ENCODE data around the gene HSD11B2. TPM values are rescaled to one million over a fixed set of nuclear protein-coding genes. Genes with fewer than 3 reads are reported as not detected.

The HSD11B2 gene
- not detected in 2 replicates for total RNA-seq

DNA sequence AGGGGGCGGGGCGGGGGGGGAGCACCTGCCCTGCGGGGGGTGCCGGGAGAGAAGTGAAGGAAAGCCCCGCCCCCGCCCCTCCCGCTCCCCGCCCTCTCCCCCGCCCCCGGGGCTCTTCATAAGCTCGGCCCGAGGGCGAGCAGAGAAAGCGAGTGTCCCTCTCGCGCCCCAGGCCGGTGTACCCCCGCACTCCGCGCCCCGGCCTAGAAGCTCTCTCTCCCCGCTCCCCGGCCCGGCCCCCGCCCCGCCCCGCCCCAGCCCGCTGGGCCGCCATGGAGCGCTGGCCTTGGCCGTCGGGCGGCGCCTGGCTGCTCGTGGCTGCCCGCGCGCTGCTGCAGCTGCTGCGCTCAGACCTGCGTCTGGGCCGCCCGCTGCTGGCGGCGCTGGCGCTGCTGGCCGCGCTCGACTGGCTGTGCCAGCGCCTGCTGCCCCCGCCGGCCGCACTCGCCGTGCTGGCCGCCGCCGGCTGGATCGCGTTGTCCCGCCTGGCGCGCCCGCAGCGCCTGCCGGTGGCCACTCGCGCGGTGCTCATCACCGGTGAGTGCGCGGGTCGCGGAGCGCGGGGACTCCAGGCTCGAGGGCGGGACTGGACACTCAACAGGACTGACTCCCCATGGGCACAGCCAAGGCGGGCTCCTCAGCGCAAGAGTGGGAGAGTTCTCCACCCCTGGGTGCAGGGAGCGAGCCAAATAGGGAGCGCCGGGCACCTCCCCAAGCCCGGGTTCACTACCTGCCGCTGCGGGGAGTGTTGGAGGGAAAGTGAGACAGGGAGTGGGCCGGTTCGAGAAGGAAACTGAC is at the start of gene HSD11B2:
Gene HSD11B2, plus strand, starts transcription at position 145 of the 798 bp plus-strand sequence. Its CDS starts 128 bp downstream, at position 273.

GRCh38 chr16:67393111-67393787 is 37.7 kb upstream of the HSD11B2 start, which contains the start of gene TPPP3:
TPPP3 (minus strand) TSS chr16:67393498; CDS start chr16:67391111, 2,387 bp downstream.

DNA sequence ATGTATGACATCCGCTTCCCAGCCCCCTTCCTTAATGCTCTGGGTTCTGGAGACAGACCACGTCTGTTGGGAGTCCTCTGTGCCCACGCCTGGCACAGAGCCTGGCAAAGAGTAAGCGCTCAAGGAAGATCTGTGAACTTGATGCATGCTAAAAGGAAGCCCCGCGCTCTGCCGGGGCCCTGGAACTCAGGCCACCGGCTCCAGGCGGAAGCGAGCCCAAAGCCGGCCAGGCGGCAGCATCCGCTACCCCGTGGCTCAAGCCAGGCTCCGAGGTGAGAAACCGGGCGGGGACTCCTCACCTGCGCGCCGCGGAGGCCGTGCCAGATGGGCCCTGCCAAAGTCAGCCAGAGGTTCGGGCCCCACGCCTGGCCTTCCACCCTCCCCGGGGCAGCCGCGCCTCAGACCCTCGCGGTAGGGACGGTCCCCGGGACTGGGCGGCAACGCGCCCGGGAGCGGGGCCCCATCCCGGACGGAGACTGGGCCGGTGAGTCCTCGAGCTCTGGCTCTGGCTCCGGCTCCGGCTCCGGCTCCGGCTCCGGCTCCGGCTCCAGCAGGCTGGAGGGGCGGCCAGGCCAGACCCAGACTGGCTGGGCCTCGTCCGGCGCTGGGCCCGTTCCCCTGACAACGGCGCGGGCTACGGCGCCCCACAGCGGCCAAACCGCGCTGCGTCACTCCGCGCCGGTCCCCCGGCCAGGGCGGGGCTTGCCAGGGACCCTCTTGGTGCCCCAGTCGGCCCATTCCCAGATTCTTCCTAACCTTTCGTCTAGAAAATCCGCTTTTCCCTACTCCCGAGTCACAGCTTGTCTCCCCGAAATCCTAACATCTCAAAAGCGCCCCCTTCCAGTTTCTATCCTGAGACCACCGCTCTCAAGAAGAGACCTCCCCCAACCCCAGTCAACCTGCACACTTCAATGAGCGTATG is 14.8 kb upstream of the HSD11B2 start, which contains the start of gene ZDHHC1:
Gene ZDHHC1, minus strand, starts transcription at position 606 of the 922 bp plus-strand sequence. CDS start 8,702 bp downstream, outside the sequence.

GRCh38 chr16:67480833-67481560 is 50.1 kb downstream of the HSD11B2 start, which contains the start of gene ATP6V0D1:
ATP6V0D1 (minus strand) TSS chr16:67481157; CDS start chr16:67481086, 71 bp downstream.

GRCh38 chr16:67483150-67483549 is 52.2 kb downstream of the HSD11B2 start, which contains the start of gene AGRP:
AGRP (minus strand) TSS chr16:67483547; CDS start chr16:67483398, 149 bp downstream.

Other genes with a start within 250 kb of the HSD11B2 start
- 4.3 and 15.6 TPM in 2 replicates for gene MATCAP1, start 247.2 kb upstream of the HSD11B2 start, total RNA-seq
- not detected in 2 replicates for gene EXOC3L1, start 241.0 kb upstream of the HSD11B2 start, total RNA-seq
- 89.7 and 95.9 TPM in 2 replicates for gene E2F4, start 239.0 kb upstream of the HSD11B2 start, total RNA-seq
- gene ELMO3, start 232.0 kb upstream of the HSD11B2 start, total RNA-seq: 0.58 and 1.6 TPM in 2 replicates
- gene TMEM208, start 204.0 kb upstream of the HSD11B2 start, total RNA-seq: 51.3 and 82.9 TPM in 2 replicates
- gene FHOD1, start 183.6 kb upstream of the HSD11B2 start, total RNA-seq: 24.6 and 36.6 TPM in 2 replicates
- gene SLC9A5, start 182.1 kb upstream of the HSD11B2 start, total RNA-seq: 1.4 and 3.2 TPM in 2 replicates
- gene PLEKHG4, start 151.6 kb upstream of the HSD11B2 start, total RNA-seq: 17.3 and 27.3 TPM in 2 replicates
- gene KCTD19, start 104.4 kb upstream of the HSD11B2 start, total RNA-seq: under 0.01 TPM in 1 of 2 replicates, not detected in the other
- gene LRRC36, start 104.3 kb upstream of the HSD11B2 start, total RNA-seq: 0.71 TPM in 1 of 2 replicates, not detected in the other
- gene TPPP3, start 37.6 kb upstream of the HSD11B2 start, total RNA-seq: 0.29 and 3.2 TPM in 2 replicates
- 7.4 and 8.9 TPM in 2 replicates for gene ZDHHC1, start 14.6 kb upstream of the HSD11B2 start, total RNA-seq
- gene ATP6V0D1, start 50.0 kb downstream of the HSD11B2 start, total RNA-seq: 152 and 268 TPM in 2 replicates
- gene AGRP, start 52.4 kb downstream of the HSD11B2 start, total RNA-seq: not detected in 2 replicates
- gene RIPOR1, start 97.7 kb downstream of the HSD11B2 start, total RNA-seq: 26.8 and 37.5 TPM in 2 replicates
- 13.5 and 19.1 TPM in 2 replicates for gene CTCF, start 131.4 kb downstream of the HSD11B2 start, total RNA-seq
- 1.4 and 1.6 TPM in 2 replicates for gene CARMIL2, start 214.0 kb downstream of the HSD11B2 start, total RNA-seq
- gene ACD, start 229.1 kb downstream of the HSD11B2 start, total RNA-seq: 32.0 and 38.8 TPM in 2 replicates
- 0.18 and 0.86 TPM in 2 replicates for gene PARD6A, start 229.8 kb downstream of the HSD11B2 start, total RNA-seq
- 15.4 and 22.5 TPM in 2 replicates for gene ENKD1, start 235.6 kb downstream of the HSD11B2 start, total RNA-seq
- 8.4 and 12.4 TPM in 2 replicates for gene C16orf86, start 235.7 kb downstream of the HSD11B2 start, total RNA-seq